PFSK-1 (cell line): ENCODE data around the gene ERC1.
A peak's percentile ranks its signal among the peaks of the same experiment; 100 is the strongest.

Experiments used
- FOXP2 ChIP-seq: optimal IDR thresholded peaks from 2 replicates; pipeline ENCODE3; 2011; ENCODE audit warnings: borderline replicate concordance, control low read depth, inconsistent platforms; ENCODE audit not compliant: insufficient read depth; ENCODE audit errors: extremely low read length, extremely low read depth
- POLR2AphosphoS5 ChIP-seq: IDR thresholded peaks from 2 replicates; pipeline ENCODE4 v1.6.1; 2012; ENCODE audit warnings: low read depth, mild to moderate bottlenecking, control low read depth, low read length, moderate library complexity
- SIN3A ChIP-seq: IDR thresholded peaks from 2 replicates; pipeline ENCODE4 v1.6.1; 2012; ENCODE audit warnings: mild to moderate bottlenecking, low read length, moderate library complexity, borderline replicate concordance; ENCODE audit not compliant: insufficient read depth
- TAF1 ChIP-seq: IDR thresholded peaks from 2 replicates; pipeline ENCODE4 v1.6.1; 2012; ENCODE audit warnings: low read length, control low read depth, borderline replicate concordance; ENCODE audit not compliant: insufficient read depth
- TF ChIP-seq, protein P1 (sequence below), 2 experiments: IDR thresholded peaks; 2 replicates each; pipeline versions ENCODE4 v1.6.1 to v1.8.0; 2011 to 2012; ENCODE audit warnings: low read depth in 2 of 2, low read length in 2 of 2, control low read depth in 1 of 2, inconsistent platforms in 1 of 2, mild to moderate bottlenecking in 1 of 2, moderate library complexity in 1 of 2; ENCODE audit not compliant: insufficient read depth in 1 of 2

Gene ERC1

GRCh38 chr12:1496162-1496900, 505.3 kb downstream of the ERC1 start:
- no peak for TF ChIP-seq SIN3A
- TF ChIP-seq TAF1, result no peak
- no peak for TF ChIP-seq POLR2AphosphoS5
- TF ChIP-seq, protein P1, sequence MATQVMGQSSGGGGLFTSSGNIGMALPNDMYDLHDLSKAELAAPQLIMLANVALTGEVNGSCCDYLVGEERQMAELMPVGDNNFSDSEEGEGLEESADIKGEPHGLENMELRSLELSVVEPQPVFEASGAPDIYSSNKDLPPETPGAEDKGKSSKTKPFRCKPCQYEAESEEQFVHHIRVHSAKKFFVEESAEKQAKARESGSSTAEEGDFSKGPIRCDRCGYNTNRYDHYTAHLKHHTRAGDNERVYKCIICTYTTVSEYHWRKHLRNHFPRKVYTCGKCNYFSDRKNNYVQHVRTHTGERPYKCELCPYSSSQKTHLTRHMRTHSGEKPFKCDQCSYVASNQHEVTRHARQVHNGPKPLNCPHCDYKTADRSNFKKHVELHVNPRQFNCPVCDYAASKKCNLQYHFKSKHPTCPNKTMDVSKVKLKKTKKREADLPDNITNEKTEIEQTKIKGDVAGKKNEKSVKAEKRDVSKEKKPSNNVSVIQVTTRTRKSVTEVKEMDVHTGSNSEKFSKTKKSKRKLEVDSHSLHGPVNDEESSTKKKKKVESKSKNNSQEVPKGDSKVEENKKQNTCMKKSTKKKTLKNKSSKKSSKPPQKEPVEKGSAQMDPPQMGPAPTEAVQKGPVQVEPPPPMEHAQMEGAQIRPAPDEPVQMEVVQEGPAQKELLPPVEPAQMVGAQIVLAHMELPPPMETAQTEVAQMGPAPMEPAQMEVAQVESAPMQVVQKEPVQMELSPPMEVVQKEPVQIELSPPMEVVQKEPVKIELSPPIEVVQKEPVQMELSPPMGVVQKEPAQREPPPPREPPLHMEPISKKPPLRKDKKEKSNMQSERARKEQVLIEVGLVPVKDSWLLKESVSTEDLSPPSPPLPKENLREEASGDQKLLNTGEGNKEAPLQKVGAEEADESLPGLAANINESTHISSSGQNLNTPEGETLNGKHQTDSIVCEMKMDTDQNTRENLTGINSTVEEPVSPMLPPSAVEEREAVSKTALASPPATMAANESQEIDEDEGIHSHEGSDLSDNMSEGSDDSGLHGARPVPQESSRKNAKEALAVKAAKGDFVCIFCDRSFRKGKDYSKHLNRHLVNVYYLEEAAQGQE (IDR thresholded peaks at IDR 0.05; ENCODE audit: insufficient read depth in 1 of 2, low read depth in 2 of 2, low read length in 2 of 2), result no peak
- no peak for TF ChIP-seq FOXP2

DNA sequence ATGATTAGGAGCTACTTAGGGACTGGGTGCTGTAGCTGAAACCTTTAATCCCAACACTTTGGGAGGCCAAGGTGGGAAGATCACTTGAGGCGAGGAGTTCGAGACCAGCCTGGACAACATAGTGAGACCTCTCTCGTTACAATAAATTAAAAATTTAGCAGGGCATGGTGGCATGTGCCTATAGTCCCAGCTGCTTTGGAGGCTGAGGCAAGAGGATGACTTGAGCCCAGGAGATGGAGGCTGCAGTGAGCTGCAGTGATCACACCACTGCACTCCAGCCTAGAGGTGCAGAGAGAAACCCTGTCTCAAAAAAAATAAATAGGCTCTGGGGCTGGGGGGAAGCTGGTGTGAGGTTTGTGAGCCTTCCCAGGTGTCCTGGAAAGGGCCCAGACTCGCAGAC, 506.1 kb downstream of the ERC1 start:
- TF ChIP-seq SIN3A (no peak), POLR2AphosphoS5 (no peak), FOXP2 (no peak)

GRCh38 chr12:1498199-1498740, 507.2 kb downstream of the ERC1 start:
- TF ChIP-seq TAF1 (no peak), POLR2AphosphoS5 (no peak), SIN3A (no peak), FOXP2 (no peak)
- TF ChIP-seq, protein P1 (IDR thresholded peaks at IDR 0.05; ENCODE audit: insufficient read depth in 1 of 2, low read depth in 2 of 2, low read length in 2 of 2), result no peak

DNA sequence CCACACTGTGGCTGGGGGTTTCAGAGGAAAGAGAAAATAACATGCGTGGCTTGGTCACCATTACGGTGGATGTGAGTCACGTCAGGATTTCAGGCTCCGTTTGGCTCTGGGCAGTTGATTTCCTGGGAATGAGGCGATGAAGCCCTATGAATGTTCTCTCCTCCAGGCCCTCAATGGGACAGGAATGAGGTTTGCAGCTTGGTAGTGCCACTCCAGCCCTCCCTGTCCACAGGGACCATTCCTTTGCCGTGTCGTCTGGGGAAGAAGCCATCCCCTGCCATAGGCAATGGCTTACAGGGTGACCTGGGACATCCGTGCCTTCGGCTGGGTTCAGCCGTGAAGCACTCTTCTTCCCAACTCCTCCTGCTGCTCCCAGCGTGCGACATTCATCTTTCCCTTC, 508.3 kb downstream of the ERC1 start:
- no peak for TF ChIP-seq POLR2AphosphoS5
- TF ChIP-seq SIN3A, result no peak
- TF ChIP-seq, protein P1 (IDR thresholded peaks at IDR 0.05; ENCODE audit: insufficient read depth in 1 of 2, low read depth in 2 of 2, low read length in 2 of 2), result no peak
- no peak for TF ChIP-seq FOXP2
- TF ChIP-seq TAF1, result no peak

- TF ChIP-seq, protein P1 (IDR thresholded peaks at IDR 0.05; ENCODE audit: insufficient read depth in 1 of 2, low read depth in 2 of 2, low read length in 2 of 2), result no peak
- TF ChIP-seq TAF1 (no peak), POLR2AphosphoS5 (no peak), SIN3A (no peak), FOXP2 (peak; percentile 58)
Observed at GRCh38 chr12:1500095-1500801, 509.2 kb downstream of the ERC1 start.
